MM.1S (cell line): ENCODE results near the gene DOK6.
"Not testable (repeated sequence)": the region's sequence is repeated elsewhere in the genome, so short reads cannot be mapped to it uniquely, and the experiment has no call there.

Experiments used
- CTCF ChIP-seq: fragments of 300-600 bp; sonication (generic); IDR thresholded peaks from 2 replicates; pipeline ENCODE4 v1.5.1; 2016; ENCODE audit warnings: antibody characterized with exemption, low read length, mixed read lengths
- EZH2 ChIP-seq: fragments of 300-600 bp; sonication (generic); optimal IDR thresholded peaks from 2 replicates; pipeline ENCODE3; 2017; ENCODE audit warnings: low read depth, mild to moderate bottlenecking, antibody characterized with exemption, low read length, mixed read lengths
- EZH2phosphoT487 ChIP-seq: fragments of 300-600 bp; sonication (generic); IDR thresholded peaks from 2 replicates; pipeline ENCODE4 v1.6.1; 2018; ENCODE audit warnings: antibody characterized with exemption, low read length

GRCh38 chr18:69834980-69835379 is 434.3 kb downstream of the DOK6 start:
- not testable (repeated sequence) for TF ChIP-seq CTCF, EZH2phosphoT487, EZH2
